GM18498 (cell line): ENCODE results near the gene TAF10.

Experiments
- ATAC-seq: cut with Tn5 transposase; IDR thresholded peaks from one replicate; pipeline ENCODE4 v1.9.1; 2021; ENCODE audit warnings: mild to moderate bottlenecking, moderate library complexity; ENCODE audit not compliant: unreplicated experiment

TAF10 gene

GRCh38 chr11:6640985-6641701 lies 29.1 kb upstream of the TAF10 start:
- ATAC-seq, result no peak

DNA sequence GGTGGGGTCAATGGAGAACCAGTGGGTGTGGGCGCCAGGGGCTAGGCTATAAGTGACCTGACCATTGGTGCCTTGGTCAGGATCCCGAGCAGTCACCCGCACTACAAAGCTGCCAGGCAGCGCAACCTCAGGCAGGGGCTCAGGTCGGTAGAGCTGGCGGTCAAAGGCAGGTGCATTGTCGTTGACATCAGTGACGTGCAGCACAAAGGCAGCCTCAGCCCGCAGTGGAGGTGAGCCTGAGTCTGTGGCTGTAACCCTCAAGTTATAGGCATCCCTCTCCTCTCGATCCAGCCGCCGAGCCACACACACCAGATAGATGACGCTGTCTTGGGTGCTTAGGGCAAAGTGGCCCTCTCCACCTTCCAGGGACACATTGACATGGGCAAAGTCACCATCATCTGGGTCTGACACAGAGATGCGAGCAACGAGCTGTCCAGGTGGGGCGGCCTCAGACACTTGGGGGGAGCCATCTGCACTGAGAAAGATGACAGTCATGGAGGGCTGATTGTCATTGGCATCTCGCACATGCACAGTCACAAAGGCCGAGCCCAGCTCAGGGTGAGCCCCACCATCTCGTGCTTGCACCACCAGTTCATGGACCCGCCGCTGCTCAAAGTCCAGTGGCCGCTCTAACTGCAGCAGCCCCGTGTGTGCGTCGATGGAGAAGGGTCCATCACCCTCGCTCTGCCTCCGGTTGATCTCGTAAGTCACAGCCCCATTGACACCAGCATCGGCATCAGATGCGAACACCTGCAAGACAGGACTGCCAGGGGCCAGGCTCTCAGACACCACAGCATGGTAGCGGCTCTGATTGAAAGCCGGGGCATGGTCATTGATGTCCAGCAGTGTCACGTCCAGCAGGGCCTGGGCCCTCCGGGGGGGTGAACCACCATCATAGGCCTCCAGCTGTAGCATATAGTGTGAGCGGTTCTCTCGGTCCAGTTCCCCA lies 28.3 kb upstream of the TAF10 start:
- ATAC-seq, result no peak

DNA sequence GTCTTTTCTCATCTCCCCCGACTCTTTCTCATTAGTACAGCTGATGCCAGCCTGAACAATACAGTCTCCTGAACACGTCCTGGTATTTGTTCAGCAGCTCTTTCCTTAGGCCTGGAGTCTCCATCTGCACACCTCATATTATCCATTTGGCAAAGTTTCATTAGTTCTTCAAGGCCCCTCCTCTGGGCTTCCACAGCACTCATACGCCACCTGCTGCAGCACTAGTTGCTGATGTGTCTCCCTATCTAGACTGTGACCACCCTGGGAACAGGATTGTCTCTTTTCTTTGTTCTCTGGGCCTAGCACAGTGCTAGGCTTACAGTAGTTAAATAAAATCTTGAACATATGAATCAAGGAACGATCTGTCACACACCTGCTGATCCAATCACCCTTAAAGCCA lies 26.4 kb upstream of the TAF10 start:
- ATAC-seq, result no peak

DNA sequence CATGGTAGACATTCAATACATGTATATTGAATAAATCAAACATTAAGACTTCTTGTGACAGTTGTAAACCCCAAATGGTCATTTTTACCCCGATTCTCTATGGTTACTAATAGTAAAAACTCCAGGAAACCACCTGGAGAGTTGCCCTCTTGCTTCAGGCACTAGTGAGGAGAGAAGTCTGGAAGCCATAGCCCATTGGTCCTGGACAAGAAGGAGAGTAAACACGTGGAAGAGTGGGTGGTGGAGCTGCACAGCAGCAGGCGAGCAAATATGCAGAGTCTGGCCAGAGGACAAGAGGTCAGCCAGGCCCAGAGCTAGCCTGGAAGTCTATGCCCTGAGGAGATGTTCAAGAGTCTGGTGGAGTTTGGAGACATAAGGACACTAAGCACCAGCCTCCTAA lies 25.9 kb upstream of the TAF10 start:
- ATAC-seq, result no peak

- ATAC-seq, result no peak
Observed at GRCh38 chr11:6636480-6636879, 24.5 kb upstream of the TAF10 start.

- ATAC-seq, result no peak
Observed at GRCh38 chr11:6635082-6635932, 23.3 kb upstream of the TAF10 start.

DNA sequence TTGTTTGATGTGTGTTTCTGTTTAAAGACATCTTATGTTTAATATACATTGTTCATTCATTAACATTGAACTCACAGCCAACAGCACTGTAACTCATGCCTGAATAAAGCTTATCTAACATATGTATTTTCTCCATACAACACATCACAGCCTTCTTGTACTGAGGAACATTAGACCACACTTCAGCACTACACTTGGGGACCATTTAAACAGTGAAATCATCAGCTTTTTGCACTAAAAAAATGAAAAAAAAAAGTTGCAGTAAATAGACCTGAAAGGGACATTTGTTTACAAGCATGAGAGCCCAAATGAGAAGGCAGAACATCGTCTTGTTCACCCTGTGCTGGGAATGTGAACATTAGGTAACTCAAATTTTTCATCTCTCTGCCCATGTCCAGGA lies 22.5 kb upstream of the TAF10 start:
- ATAC-seq, result no peak

DNA sequence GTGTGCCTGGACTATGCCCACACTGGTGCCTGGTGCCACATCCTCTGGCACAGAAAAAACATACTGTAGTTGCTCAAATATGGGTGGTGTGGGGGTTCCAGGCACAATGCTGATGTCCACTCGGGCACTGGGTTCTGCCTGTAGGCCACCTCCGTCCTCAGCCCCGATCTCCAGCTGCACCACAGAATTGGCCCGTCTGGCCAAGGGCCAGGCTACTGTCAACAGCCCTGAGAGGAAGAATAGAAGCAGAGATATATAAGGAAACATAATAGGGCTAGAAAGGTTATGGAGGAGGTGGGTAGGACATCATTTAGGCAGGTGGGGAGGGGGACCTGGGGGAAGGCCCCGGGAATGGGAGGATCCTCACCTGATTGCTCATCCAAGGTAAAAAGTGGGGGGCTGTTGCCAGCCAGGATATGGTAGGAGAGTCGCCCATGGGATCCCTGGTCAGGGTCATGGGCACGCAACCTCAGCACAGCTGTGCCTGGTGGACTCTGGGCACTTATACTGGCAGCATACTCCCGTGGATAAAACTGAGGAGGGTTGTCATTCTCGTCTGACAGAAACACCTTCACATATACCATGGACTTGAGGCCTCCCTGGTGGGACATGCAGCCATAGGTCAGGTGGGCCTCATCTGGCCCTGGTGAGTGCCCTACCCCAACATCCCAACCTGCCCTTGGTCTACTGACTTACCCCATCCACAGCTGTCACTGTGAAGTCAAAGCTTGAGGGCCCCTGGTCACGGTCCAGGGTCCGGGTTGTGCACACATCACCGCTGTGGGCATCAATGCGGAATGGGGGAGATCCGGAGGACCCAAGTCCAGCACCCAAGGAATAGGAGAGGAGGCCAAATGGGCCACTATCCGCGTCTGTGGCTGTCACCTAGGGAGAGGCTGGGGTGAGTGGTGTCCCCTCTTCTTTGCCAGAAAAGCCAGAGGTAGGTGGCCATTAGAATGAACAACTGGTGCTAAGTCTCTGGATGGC lies 21.7 kb upstream of the TAF10 start:
- no peak for ATAC-seq

GRCh38 chr11:6632116-6633073 lies 20.4 kb upstream of the TAF10 start:
- ATAC-seq, result no peak

GRCh38 chr11:6631361-6631890 lies 19.4 kb upstream of the TAF10 start:
- ATAC-seq, result no peak

GRCh38 chr11:6630632-6631291 lies 18.7 kb upstream of the TAF10 start:
- no peak for ATAC-seq

DNA sequence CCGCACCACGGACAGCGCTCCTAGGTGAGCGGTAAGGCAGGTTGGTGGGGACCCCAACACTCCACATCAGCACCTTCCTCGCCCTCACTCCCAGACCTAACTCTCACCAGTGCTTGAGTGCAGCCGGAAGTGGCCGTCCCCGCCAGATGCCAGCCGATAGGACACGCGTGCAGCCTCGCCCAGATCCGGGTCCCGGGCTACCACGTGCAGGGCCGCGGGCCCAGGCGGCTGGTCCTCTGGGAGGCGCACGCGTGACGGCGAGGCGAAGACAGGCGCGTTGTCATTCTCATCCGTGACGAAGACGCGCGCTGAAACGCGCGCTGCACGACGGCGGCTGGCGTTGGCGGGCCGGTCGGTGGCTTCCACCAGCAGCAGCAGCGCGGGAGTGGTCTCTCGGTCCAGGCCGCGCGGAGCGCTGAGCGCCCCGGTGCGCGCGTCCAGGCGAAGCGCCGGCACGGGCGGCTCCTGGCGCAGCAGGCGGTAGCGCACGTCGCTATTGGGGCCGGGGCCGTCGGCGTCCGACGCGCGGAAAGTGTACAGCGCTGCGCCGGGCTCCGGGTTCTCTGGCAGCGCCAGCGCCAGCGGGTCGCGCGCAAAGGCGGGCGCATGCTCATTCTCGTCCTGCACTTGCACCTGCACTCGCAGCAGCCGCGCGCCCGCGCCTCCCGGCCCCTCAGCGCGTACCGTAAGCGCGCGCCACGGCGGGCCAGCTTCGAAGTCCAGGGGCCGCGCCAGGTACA lies 18.0 kb upstream of the TAF10 start:
- ATAC-seq, result no peak

GRCh38 chr11:6629573-6629891 lies 17.5 kb upstream of the TAF10 start:
- ATAC-seq, result no peak

DNA sequence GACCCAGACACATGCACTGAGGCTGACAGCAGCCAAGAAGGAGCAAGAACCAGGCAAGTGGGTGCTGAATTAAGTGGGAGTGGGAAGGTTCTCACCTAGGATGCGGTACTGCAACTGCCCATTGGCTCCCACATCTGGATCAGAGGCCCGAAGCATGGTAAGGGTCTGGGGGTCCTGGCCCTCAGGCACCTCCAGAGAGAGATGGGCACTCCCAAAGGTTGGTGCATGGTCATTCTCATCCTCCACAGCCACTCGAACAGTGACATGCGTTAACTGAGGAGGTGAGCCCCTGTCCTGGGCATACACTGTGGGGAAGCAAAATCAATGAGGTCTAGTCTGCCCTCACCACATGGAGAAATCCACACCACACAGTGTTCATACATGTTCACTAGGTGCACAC lies 16.5 kb upstream of the TAF10 start:
- ATAC-seq, result no peak

GRCh38 chr11:6627762-6628241 lies 15.8 kb upstream of the TAF10 start:
- peak; percentile 78 for ATAC-seq

GRCh38 chr11:6626971-6627761 lies 15.2 kb upstream of the TAF10 start:
- no peak for ATAC-seq
